Suprapubic skin (tissue), 4 donors: Measurements from ENCODE around the gene CDO1.

Experiments
- POLR2A ChIP-seq, 2 donors: fragments of 450-650 bp; IDR thresholded peaks; one replicate each; pipeline ENCODE4 v1.6.1; 2017; ENCODE audit warnings: antibody characterized with exemption in 2 of 2, mild to moderate bottlenecking in 2 of 2, moderate library complexity in 2 of 2
- POLR2AphosphoS5 ChIP-seq, 3 donors: sonication (generic); formaldehyde crosslinking; IDR thresholded peaks; one replicate each; pipeline ENCODE4 v1.6.1; 2017; ENCODE audit warnings: antibody characterized with exemption in 3 of 3
- TF ChIP-seq, protein P1 (sequence below), 2 donors: fragments of 200-600 bp in 1 of 2; fragments of 450-650 bp in 1 of 2; sonication (generic) in 1 of 2; IDR thresholded peaks; one replicate each; pipeline ENCODE4 v1.5.1; 2016 to 2019; ENCODE audit warnings: antibody characterized with exemption in 2 of 2, mild to moderate bottlenecking in 1 of 2, moderate library complexity in 1 of 2

DNA sequence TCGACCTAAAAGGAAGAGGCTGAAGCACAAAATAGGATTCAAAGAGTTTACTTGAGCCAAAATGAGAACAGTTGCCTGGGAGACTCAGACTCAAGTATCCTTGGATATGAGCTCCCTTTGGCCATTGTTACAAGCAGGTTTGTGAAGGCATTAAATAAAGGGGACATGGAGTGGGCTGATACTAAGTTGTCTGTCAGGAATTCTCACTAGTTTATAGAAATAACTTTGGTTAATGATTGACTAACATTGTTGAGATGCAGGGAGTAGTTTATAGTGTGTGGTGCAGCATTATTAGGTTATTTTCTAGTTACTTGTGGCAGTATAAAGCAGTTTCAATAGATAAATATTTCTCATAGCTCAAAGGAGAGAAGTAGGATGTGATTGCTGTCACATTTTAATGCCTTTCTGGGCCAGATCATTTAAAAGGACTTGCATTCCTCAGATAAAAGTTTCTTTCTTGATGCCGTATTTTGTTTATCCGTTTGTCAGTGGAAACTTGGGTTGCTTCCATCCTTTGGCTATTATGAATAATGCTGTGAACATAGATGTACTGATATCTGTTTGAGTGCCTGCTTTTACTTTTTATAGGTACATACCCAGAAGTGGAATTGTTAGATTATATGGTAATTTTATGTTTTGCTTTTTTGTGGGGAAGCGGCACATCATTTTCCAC is 34.4 kb upstream of the CDO1 start:
- TF ChIP-seq, protein P1, sequence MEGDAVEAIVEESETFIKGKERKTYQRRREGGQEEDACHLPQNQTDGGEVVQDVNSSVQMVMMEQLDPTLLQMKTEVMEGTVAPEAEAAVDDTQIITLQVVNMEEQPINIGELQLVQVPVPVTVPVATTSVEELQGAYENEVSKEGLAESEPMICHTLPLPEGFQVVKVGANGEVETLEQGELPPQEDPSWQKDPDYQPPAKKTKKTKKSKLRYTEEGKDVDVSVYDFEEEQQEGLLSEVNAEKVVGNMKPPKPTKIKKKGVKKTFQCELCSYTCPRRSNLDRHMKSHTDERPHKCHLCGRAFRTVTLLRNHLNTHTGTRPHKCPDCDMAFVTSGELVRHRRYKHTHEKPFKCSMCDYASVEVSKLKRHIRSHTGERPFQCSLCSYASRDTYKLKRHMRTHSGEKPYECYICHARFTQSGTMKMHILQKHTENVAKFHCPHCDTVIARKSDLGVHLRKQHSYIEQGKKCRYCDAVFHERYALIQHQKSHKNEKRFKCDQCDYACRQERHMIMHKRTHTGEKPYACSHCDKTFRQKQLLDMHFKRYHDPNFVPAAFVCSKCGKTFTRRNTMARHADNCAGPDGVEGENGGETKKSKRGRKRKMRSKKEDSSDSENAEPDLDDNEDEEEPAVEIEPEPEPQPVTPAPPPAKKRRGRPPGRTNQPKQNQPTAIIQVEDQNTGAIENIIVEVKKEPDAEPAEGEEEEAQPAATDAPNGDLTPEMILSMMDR (IDR thresholded peaks at IDR 0.05), result no peak
- TF ChIP-seq POLR2A (IDR thresholded peaks at IDR 0.05) (no peak), POLR2AphosphoS5 (IDR thresholded peaks at IDR 0.05) (no peak)
